Smooth muscle cell (in vitro differentiated cells): ENCODE measurements around the gene CAMKMT. TPM values are rescaled to one million over a fixed set of nuclear protein-coding genes. Genes with fewer than 3 reads are reported as not detected.

Experiments
- DNase-seq: peaks from one replicate; lab custom pipeline; 2025; ENCODE audit not compliant: unreplicated experiment; lab: John Stamatoyannopoulos, UW
- H2AFZ ChIP-seq: fragments of 200-600 bp; sonication (generic); 2 replicates; pipeline ENCODE4 v1.6.0; 2016; ENCODE audit warnings: antibody characterized with exemption, low read depth, mild to moderate bottlenecking
- H3F3A ChIP-seq: fragments of 200-600 bp; sonication (generic); 2 replicates; pipeline ENCODE4 v1.6.0; 2017; ENCODE audit warnings: antibody characterized with exemption, low read depth
- H3K27ac ChIP-seq: fragments of 200-600 bp; sonication (generic); 2 replicates; pipeline ENCODE4 v1.5.1; 2016; ENCODE audit warnings: low read depth, mild to moderate bottlenecking
- H3K27me3 ChIP-seq: fragments of 200-600 bp; sonication (generic); 2 replicates; pipeline ENCODE4 v1.6.1; 2016; ENCODE audit warnings: low read depth, mild to moderate bottlenecking
- H3K36me3 ChIP-seq: fragments of 200-600 bp; sonication (generic); 2 replicates; pipeline ENCODE4 v1.5.1; 2016; ENCODE audit warnings: low read depth
- H3K4me1 ChIP-seq: fragments of 200-600 bp; sonication (generic); 2 replicates; pipeline ENCODE4 v1.5.1; 2016; ENCODE audit warnings: low read depth
- H3K4me2 ChIP-seq: fragments of 200-600 bp; sonication (generic); 2 replicates; pipeline ENCODE4 v1.6.0; 2016; ENCODE audit warnings: mild to moderate bottlenecking
- H3K4me3 ChIP-seq: fragments of 200-600 bp; sonication (generic); 2 replicates; pipeline ENCODE4 v1.5.1; 2016; ENCODE audit warnings: mild to moderate bottlenecking
- H3K79me2 ChIP-seq: fragments of 200-600 bp; sonication (generic); 2 replicates; pipeline ENCODE4 v1.6.0; 2016; ENCODE audit warnings: low read depth, mild to moderate bottlenecking
- H3K9ac ChIP-seq: fragments of 200-600 bp; sonication (generic); 2 replicates; pipeline ENCODE4 v1.6.0; 2016; ENCODE audit warnings: low read depth
- H3K9me3 ChIP-seq: fragments of 200-600 bp; sonication (generic); replicated peaks from 2 replicates; pipeline ENCODE4 v1.5.1; 2016; ENCODE audit warnings: low read depth
- H4K20me1 ChIP-seq: fragments of 200-600 bp; sonication (generic); 2 replicates; pipeline ENCODE4 v1.6.0; 2016; ENCODE audit warnings: low read depth
- WGBS: methylation state at CpG from one replicate; pipeline ENCODE4 v1.1.7; 2016; ENCODE audit warnings: low lambda C conversion rate; 5-methylcytosine and 5-hydroxymethylcytosine counted together
- polyA plus RNA-seq: library from polyadenylated mRNA; unstranded; fragments of >200 nt; fragmentation: Nextera tagmentation; extraction: Ambion mirVana; gene quantifications from 2 replicates; pipeline ENCODE4 v1.2.1, GENCODE V29; 2016
- total RNA-seq: library from RNA; depleted of rRNA; stranded (reverse); fragments of >200 nt; gene quantifications from 2 replicates; pipeline ENCODE4 v1.2.3, GENCODE V29; 2014
- TF ChIP-seq, protein P1 (sequence below): fragments of 200-600 bp; sonication (generic); IDR thresholded peaks from 2 replicates; pipeline ENCODE4 v1.5.1; 2017; ENCODE audit warnings: borderline replicate concordance, mild to moderate bottlenecking, antibody characterized with exemption; ENCODE audit not compliant: insufficient read depth, poor library complexity, severe bottlenecking

The CAMKMT gene
- total and polyA plus RNA-seq, 2 experiments from 2014 or later, result 7.2 to 7.6 TPM

DNA sequence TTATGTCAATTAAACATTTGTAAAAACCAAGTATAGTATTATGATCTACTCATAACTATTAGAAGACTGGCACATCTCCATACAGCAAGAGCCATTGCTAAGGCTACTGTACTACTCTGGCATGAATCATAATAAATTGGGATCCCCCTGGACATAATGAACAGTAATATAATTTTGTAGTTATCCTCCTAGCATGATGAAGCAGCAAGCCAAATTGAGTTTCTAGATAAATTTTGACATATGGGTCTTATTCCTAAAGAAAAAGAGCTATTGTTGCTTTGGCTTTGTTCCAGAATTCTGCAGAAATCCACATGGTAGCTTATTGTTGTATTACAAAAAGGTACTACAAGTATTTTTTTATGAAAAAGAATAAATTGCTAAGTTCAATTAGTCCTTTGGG, 204.3 kb downstream of the CAMKMT start:
- H2AFZ ChIP-seq, result no peak overlapping the region
- H3K79me2 ChIP-seq, result no peaks in the 10 kb centered on the region
- H3K9me3 ChIP-seq, result no peaks in the 10 kb centered on the region
- no peak overlapping the region for H3K27ac ChIP-seq
- no peaks in the 10 kb centered on the region for H3F3A ChIP-seq
- H3K9ac ChIP-seq, result no peak overlapping the region
- no peak for DNase-seq
- no peaks in the 10 kb centered on the region for H3K27me3 ChIP-seq
- H4K20me1 ChIP-seq, result no peaks in the 10 kb centered on the region
- H3K4me2 ChIP-seq, result no peak overlapping the region
- no peak overlapping the region for H3K4me3 ChIP-seq
- TF ChIP-seq, protein P1, sequence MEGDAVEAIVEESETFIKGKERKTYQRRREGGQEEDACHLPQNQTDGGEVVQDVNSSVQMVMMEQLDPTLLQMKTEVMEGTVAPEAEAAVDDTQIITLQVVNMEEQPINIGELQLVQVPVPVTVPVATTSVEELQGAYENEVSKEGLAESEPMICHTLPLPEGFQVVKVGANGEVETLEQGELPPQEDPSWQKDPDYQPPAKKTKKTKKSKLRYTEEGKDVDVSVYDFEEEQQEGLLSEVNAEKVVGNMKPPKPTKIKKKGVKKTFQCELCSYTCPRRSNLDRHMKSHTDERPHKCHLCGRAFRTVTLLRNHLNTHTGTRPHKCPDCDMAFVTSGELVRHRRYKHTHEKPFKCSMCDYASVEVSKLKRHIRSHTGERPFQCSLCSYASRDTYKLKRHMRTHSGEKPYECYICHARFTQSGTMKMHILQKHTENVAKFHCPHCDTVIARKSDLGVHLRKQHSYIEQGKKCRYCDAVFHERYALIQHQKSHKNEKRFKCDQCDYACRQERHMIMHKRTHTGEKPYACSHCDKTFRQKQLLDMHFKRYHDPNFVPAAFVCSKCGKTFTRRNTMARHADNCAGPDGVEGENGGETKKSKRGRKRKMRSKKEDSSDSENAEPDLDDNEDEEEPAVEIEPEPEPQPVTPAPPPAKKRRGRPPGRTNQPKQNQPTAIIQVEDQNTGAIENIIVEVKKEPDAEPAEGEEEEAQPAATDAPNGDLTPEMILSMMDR, result no peak
- peaks cover 4% of the 10 kb centered on the region for H3K4me1 ChIP-seq
- no peaks in the 10 kb centered on the region for H3K36me3 ChIP-seq

DNA sequence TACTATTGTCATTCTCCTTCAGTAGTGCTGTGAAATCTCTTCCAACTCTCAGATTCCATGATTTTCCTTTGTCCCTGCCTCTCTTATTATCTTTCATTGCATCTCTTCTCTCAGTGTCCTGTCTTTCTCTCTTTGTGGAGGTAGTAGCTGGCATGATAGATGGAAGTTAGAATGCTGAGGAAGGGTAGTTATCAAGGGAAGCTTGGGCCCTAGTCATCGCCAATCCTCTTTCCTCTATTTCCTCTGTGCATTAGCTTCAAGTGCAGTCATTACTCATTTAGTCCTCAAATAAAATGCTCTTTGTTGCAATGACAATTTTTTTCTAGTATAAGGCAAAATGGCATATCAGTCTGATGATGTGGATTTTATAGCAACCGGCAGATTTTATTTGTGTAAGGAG, 207.7 kb downstream of the CAMKMT start:
- Histone ChIP-seq H3K79me2 (no peaks in the 10 kb centered on the region), H3K9me3 (no peaks in the 10 kb centered on the region), H4K20me1 (no peaks in the 10 kb centered on the region), H2AFZ (no peak overlapping the region), H3K27me3 (no peaks in the 10 kb centered on the region), H3K9ac (no peak overlapping the region), H3K36me3 (no peaks in the 10 kb centered on the region), H3K27ac (no peak overlapping the region), H3K4me1 (peaks cover 4% of the 10 kb centered on the region), H3K4me3 (no peak overlapping the region), H3F3A (no peaks in the 10 kb centered on the region), H3K4me2 (no peak overlapping the region)
- WGBS, result 96% methylated on average over 2 of the region's 2 CpGs
- no peak for DNase-seq
- TF ChIP-seq, protein P1, result no peak

DNA sequence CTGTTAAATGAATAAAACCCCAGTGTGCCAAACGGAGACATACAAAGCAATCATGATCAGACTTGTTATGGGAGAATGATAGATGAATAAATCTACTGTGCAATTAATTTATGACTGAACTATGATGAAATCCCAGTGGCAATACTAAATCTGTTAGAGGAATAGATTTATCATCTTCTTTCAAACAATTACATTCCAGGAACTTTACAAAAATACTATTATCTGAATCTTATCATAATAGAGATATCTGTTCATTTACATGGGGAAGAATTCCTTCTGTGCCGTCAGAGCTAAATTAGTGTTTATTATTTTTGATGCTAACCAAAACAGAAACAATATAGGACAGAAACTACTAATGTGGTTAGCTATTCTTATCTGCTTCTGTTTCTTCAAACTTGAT, 208.5 kb downstream of the CAMKMT start:
- Histone ChIP-seq H3K4me3 (no peak overlapping the region), H3K4me2 (no peak overlapping the region), H3K27ac (no peak overlapping the region), H3F3A (no peaks in the 10 kb centered on the region), H2AFZ (no peak overlapping the region), H3K9ac (no peak overlapping the region), H3K79me2 (no peaks in the 10 kb centered on the region), H3K9me3 (no peaks in the 10 kb centered on the region), H3K36me3 (no peaks in the 10 kb centered on the region), H4K20me1 (no peaks in the 10 kb centered on the region), H3K27me3 (no peaks in the 10 kb centered on the region), H3K4me1 (peaks cover 4% of the 10 kb centered on the region)
- WGBS, result 77% methylated on average over 2 of the region's 2 CpGs
- DNase-seq, result no peak
- TF ChIP-seq, protein P1, result no peak

DNA sequence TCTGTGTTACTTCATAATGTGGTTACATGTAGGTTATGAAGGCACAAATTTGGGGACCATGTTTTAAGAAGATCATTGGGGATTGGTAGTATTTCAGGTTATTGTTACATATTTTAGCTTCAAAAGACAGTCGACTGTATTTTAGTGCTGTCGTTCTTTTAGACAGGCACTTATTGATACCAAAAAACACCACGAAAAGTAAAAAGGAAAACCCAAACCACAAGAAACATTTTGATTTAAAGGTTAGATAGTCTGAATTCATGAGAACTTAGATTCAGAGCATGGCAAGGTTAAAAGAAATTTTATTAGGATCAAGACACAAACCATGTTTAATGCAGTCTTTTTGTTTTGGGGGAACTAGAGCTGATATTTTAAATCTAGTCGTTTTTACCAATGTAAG, 209.0 kb downstream of the CAMKMT start:
- TF ChIP-seq, protein P1, result no peak
- H3K4me1 ChIP-seq, result peaks cover 4% of the 10 kb centered on the region
- no peaks in the 10 kb centered on the region for H3K79me2 ChIP-seq
- 86% methylated on average over 4 of the region's 4 CpGs for WGBS
- no peaks in the 10 kb centered on the region for H3K36me3 ChIP-seq
- no peak overlapping the region for H3K4me3 ChIP-seq
- no peaks in the 10 kb centered on the region for H3K9me3 ChIP-seq
- H3K9ac ChIP-seq, result no peak overlapping the region
- H4K20me1 ChIP-seq, result no peaks in the 10 kb centered on the region
- H3K27ac ChIP-seq, result no peak overlapping the region
- no peaks in the 10 kb centered on the region for H3K27me3 ChIP-seq
- DNase-seq, result no peak
- no peak overlapping the region for H3K4me2 ChIP-seq
- H3F3A ChIP-seq, result no peaks in the 10 kb centered on the region
- H2AFZ ChIP-seq, result no peak overlapping the region
